ENCODE measurements around the gene KHK. TPM values are rescaled to one million over a fixed set of nuclear protein-coding genes. Genes with fewer than 3 reads are reported as not detected.

Gene KHK
- total RNA-seq, 1 experiment from 2014 or later, result 3.2 TPM

DNA sequence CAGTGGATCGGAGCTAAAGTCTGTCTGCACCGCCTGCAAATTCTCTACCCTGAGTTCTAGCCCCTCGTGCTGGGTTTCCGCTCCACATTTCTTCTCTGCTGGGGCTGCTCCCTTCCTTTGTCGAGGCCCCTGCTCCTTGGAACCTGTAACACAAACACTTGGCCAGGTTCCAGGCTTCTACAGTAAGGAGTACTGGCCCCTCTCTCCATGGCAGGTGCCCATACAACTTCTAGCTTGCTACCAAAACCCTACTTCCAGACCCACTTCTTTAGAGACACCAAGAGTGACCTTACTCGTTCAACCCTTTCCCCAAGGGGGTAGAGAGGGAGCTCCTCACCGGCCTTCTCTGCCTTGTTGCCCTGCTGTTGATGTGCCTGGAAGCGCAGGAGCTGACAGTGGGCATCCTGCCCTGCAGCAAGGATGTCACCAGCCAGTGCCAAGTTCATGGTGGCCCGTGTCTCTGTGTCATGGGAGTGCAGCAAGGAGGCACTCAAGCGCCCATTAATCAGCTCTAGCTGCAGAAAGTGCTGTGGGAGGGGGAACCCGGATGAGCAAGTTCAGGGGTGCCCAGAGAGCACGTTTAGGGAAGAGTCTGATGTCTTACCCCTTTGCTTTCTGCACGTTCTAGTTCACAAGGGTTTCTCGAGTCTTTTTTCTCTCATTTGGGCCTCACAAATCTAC, 46.8 kb downstream of the KHK start:
- no peak for DNase-seq (ENCODE audit: low read depth, low spot score)
- in situ Hi-C loops (cut with HindIII; ENCODE audit: low pct_unique_long_range_greater_than_20kb, low sequenced_read_pairs), result no loop called here

DNA sequence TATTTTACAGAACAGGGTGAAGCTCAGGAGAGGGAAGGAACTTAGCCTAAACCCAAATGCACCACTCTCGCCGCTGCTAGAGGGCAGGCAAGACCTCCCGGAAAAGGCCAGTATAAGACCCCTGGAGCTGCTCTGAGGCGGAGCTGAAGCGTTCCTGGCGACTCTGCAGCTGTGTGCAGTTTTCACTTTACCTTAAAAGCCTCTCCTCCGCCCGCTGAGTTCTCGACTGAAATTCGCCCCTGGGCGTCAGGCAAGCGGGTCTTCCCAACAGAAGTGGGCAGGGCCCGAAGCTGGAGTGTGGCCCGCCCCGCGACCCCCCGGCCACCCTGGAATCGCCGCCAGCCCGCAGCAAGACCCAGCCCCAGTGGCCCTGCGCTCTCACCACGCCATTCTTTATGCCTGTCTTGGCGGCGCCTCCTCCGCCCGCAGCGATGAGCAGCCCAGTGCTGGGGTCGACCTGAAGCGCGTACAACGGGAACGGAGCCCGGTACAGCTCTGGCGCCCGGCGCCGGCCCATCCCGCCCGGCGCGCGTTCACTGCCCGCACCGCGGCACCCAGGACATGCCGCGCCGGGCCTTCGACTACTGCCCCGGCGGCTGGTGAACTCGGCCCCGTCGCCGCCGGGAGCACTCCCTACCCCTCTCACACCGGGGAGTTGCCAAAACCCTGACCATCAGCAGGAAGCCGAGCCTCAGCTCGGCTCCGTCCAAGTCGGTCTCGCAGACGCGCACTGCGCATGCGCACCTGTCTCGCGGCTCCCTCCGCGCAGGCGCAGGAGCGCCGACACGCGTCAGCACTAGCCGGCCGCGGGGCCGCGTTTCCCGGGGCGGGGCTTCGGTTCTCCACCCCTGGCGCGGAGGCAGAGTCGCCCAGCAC, 47.6 kb downstream of the KHK start, which contains the start of gene PREB:
Gene PREB, minus strand, starts transcription at position 732 of the 876 bp plus-strand sequence. Its CDS starts 215 bp downstream, at position 517.
- in situ Hi-C loops (cut with HindIII; ENCODE audit: low pct_unique_long_range_greater_than_20kb, low sequenced_read_pairs), result no loop called here
- DNase-seq (ENCODE audit: low read depth, low spot score), result peak; percentile 97

DNA sequence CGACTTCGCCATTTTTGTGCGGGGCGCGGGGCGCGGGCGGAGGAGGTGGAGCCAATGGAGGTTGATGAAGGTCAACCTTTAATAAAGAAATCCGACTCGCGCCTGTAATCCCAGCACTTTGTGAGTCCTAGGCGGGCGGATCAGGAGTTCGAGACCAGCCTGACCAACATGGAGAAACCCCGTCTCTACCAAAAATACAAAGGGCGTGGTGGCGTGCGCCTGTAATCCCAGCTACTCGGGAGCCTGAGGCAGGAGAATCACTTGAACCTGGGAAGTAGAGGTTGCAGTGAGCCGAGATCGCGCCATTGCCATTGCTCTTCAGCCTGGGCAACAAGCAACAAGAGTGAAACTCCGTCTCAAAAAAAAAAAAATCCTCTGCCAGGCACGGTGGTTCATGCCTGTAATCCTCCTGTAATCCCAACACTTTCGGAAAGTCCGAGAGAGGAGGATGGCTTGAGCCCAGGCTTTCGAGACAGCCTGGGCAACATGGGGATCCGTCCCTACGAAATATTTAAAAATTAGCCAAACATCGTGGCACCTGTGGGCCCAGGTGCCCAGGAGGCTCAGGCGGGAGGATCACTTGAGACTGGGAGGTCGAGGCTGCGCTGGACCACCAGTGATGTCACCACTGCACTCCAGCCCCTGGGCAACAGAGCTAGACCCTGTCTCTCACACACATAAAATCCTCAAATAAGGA, 48.4 kb downstream of the KHK start:
- in situ Hi-C loops (cut with HindIII; ENCODE audit: low pct_unique_long_range_greater_than_20kb, low sequenced_read_pairs), result no loop called here
- DNase-seq (ENCODE audit: low read depth, low spot score), result no peak

DNA sequence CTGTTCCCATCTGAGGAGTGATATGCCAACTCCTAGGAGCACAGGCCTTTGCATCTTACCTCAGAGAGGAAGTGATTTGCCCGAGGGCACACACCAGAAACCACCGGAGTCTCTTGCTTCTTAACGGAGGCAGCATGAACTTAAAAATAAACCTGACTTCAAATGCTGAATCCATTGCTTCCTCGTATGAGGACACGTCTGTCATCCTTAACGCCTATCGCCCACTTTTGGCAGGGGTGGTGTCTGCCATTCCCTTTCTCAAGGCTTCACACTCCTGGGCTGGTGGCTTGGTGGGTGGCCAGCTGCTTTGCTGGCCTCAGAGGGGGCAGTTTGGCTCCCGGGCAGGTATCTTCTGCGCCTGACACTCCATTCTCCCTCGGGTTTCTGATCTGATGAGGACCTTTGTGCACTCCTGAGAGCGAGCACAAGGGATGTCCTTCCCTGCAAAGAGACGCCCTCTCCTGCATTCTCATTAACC, 48.9 kb downstream of the KHK start:
- DNase-seq (ENCODE audit: low read depth, low spot score), result no peak
- in situ Hi-C loops (cut with HindIII; ENCODE audit: low pct_unique_long_range_greater_than_20kb, low sequenced_read_pairs), result no loop called here

DNA sequence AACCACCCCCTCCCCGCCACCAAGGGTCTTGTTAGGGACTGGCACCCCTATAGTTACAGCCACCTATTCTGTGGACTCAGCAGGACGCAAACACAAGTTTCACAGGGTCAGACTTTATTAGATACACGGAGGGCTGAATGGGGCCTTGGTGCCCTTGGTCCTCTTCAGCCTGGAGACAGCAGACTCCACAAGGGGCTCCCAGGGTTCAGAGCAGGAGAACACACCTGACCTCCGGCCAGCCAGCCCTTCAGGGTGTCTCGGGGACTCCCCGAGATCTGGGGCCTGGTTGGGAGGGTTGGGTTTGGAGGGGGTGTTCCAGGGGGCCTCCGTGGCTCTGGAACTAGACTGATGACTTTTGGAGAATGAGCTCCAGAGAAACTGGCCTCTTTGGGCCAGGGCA, 50.2 kb downstream of the KHK start:
- in situ Hi-C loops (cut with HindIII; ENCODE audit: low pct_unique_long_range_greater_than_20kb, low sequenced_read_pairs), result no loop called here
- DNase-seq (ENCODE audit: low read depth, low spot score), result no peak

DNA sequence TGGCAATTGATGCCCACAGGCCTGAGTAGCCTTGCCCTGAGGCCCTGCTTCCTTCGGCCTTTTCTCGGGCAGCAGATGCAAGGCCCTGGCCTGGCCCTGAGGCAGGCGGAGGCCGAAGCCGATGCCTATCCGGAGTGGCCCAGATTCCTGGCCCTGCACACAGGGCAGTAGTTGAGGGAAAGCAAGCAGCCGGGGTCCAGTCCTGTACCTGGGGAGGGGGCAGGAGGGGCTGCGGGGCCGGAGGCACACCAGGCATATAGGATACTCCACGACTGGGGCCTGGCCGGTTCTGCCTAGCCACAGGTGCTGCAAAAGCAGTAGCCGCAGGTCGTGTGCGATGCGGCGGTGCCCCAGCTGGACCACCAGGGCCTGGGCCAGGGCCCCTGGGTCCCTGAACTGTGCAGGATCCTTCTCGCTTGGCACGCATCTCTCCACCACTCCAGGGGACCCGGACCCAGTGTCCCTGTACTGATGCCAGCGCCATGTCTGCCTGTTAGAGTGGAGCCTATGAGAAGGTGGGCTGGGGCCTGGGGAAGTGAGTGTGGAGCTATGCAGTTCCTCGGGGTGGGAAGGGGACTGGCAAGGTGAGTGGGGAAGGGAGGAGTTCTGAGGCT, 50.9 kb downstream of the KHK start:
- DNase-seq (ENCODE audit: low read depth, low spot score), result no peak
- in situ Hi-C loops (cut with HindIII; ENCODE audit: low pct_unique_long_range_greater_than_20kb, low sequenced_read_pairs), result no loop called here

DNA sequence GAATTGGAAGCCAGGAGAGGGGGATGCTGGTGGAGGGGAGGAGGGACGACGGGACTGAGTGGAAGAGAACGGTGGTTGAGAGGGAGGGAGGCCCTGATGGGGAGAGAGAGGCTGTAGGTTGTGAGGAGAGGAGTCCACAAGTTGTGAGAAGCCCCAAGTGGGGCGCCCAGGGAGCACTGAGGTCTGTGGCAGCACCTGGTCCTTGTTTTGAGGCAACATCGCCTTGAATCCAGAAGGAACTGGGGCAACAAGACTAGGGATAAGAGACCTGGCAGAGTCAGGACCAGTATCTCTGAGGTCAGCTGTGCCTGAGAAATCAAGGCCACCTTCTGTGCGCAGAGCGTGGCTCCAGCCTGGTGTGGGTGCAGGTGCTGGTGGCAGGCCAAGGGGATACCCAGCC, 51.5 kb downstream of the KHK start:
- DNase-seq (ENCODE audit: low read depth, low spot score), result no peak
- in situ Hi-C loops (cut with HindIII; ENCODE audit: low pct_unique_long_range_greater_than_20kb, low sequenced_read_pairs), result no loop called here

DNA sequence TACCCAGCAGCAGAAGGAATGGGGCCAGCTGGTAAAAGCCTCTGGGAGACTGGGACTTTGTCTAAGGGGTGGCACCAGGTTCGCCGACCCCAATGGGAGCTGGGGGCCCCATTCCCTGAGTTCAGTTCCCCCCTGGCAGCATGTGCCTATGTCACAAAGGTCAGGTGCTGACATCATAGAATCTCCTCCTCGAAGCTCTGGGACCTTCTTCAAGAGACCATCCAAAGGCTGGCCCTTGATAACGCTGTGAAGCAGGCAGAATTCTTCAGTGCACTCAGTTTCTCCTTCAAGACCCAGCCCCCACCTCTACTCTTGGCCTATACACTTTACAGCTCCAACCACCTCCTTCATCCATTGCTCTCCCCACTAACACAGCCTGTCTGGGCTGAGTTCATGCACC, 52.7 kb downstream of the KHK start, which contains the start of gene PRR30:
Gene PRR30, minus strand, starts transcription at position 101 of the 400 bp plus-strand sequence. CDS start 1,081 bp downstream, outside the sequence.
- no peak for DNase-seq (ENCODE audit: low read depth, low spot score)
- in situ Hi-C loops (cut with HindIII; ENCODE audit: low pct_unique_long_range_greater_than_20kb, low sequenced_read_pairs), result no loop called here

DNA sequence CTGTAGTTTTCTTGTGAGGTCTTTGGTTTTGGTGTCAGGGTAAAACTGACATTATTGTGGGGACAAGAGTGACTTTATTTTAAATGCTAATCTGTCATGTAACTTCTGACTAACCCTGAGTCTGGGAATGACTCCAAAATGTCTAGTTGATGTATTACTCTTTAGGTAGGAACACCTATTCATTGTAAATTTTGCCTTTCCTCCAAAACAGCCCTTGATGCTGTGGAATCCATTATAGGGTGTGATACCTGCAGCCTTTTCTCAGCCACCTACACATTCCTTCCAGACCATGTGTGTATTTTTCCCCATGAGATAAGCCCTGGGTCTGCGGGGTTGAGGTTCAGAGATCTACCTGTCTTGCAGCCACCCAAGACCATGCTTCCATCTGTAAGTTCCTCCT, 56.7 kb downstream of the KHK start:
- in situ Hi-C loops (cut with HindIII; ENCODE audit: low pct_unique_long_range_greater_than_20kb, low sequenced_read_pairs), result no loop called here
- DNase-seq (ENCODE audit: low read depth, low spot score), result no peak

DNA sequence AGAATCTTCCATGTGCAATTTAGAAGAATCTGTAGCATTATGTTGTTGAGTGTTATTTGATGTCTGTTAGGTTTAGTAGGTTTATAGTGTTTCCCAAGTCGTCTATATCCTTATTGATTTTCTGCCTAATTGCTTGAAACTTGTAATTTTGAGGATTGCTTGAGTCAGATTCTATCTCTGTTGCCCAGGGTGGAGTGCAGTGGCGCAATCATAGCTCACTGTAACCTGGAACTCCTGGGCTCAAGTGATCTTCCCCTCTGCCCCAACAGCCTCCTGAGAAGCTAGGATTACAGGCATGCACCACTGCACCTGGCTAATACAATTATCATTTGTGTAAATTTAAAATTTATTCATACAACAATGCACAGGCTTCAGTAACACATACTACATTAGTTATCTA, 59.1 kb downstream of the KHK start:
- in situ Hi-C loops (cut with HindIII; ENCODE audit: low pct_unique_long_range_greater_than_20kb, low sequenced_read_pairs), result no loop called here
- DNase-seq (ENCODE audit: low read depth, low spot score), result no peak

DNA sequence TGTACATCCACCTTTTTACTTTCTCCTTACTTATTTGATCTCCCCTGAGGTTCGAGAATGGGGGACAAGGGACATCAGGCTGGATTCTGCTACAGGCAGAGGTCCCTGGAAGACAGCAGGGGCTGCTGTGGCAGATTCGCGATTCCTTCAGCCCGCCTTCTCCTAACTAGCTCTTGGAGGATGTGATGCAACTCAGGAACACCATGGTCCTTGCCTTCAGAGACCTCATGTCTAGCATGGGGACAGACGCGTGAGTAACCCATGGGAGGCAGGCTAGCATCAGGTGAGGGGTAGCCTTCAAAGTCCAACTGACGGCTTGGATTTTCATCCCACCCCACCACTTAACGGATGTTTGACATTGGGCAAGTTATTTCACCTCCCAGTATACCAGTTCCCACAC, 61.4 kb downstream of the KHK start:
- in situ Hi-C loops (cut with HindIII; ENCODE audit: low pct_unique_long_range_greater_than_20kb, low sequenced_read_pairs), result no loop called here
- no peak for DNase-seq (ENCODE audit: low read depth, low spot score)

DNA sequence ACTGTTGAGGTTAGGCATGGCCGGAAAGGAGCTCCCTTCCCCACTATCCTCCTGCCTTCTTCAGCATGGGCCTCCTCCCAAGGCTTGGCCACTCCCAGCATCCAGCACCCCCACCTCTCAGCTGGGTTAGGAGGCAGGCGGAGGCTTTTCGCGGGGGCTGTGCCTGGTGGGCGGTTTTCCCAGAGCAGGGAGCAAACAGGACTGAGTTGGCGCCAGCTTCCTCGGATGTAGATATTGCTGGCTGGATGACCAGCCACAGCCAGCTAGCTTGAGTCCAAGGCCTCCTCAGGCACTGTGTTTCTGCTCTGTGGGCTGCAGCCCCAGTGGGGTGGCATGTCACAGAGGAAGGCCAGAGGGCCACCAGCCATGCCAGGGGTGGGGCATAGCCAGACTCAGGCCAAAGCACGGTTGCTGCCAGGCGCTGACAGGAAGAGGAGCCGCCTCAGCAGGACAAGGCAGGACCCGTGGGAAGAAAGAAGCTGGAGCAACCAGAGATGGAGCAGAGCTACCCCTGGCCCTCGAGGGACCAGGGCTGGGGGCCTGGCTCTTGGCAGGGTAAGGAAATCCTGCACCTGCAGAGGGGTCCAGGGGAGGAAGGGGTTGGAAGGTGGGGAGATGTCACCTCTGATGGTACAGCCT, 62.3 kb downstream of the KHK start, which contains the start of gene TCF23:
Gene TCF23, plus strand, starts transcription at position 204 of the 639 bp plus-strand sequence. Its CDS starts 130 bp downstream, at position 334.
- in situ Hi-C loops (cut with HindIII; ENCODE audit: low pct_unique_long_range_greater_than_20kb, low sequenced_read_pairs), result no loop called here
- no peak for DNase-seq (ENCODE audit: low read depth, low spot score)

DNA sequence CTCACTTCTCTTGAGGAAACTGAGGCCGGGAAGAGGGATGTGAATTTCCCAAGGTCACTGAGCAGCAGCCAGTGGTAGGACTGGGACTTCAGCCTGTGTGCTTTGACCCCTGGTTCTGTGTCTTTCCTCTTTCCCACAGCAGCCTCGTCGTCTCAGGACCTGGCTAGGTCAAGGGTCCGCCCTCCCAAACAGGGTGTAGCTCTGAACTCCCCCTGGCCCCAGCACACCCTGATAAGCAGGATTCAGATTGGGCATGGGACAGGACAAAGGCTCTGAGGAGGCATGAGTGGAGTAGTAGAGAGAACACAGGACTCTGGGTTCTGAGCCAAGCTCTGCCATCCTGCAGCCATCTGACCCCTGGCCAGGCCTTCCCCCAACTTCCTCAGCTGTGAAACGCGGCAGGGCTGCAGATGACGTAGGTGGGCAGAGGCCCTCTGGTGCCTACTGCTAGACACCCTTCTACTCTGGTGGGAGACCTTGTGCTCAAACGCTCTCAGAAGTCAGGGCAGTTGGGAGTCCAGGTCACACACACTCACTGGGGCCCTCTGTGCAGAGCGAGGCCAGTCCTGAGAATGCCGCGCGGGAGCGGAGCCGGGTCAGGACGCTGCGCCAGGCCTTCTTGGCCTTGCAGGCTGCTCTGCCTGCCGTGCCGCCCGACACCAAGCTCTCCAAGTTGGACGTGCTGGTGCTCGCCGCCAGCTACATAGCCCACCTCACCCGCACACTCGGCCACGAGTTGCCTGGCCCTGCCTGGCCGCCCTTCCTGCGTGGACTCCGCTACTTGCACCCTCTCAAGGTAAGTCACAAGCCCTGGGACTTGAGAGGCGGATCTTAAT, 63.2 kb downstream of the KHK start:
- no peak for DNase-seq (ENCODE audit: low read depth, low spot score)
- in situ Hi-C loops (cut with HindIII; ENCODE audit: low pct_unique_long_range_greater_than_20kb, low sequenced_read_pairs), result no loop called here

Measured in SK-MEL-5 (cell line).